Activated CD4-positive, alpha-beta memory T cell treated with anti-CD3 and anti-CD28 coated beads for 36 hours (primary cell): ENCODE measurements around the gene C19orf81. TPM values are rescaled to one million over a fixed set of nuclear protein-coding genes. Genes with fewer than 3 reads are reported as not detected.

Source experiments
- CTCF ChIA-PET: fragments of 350-600 bp; sonication (Branson Sonifier 250); formaldehyde crosslinking; loops from one replicate; lab custom pipeline; 2021; ENCODE audit warnings: antibody characterized with exemption, inconsistent platforms; lab: Charles Lee
- POLR2A ChIA-PET: fragments of 350-600 bp; sonication (Branson Sonifier 250); formaldehyde crosslinking; loops from one replicate; lab custom pipeline; 2021; ENCODE audit warnings: antibody characterized with exemption; lab: Charles Lee
- DNase-seq: peaks from one replicate; pipeline ENCODE4 v3.0.0-alpha.2; 2020
- H3K27ac Mint-ChIP-seq: one replicate; pipeline ENCODE4 v1.8.0; 2021; ENCODE audit warnings: mixed read lengths
- H3K27me3 Mint-ChIP-seq: one replicate; pipeline ENCODE4 v1.8.0; 2021; ENCODE audit warnings: mixed read lengths
- H3K36me3 Mint-ChIP-seq: one replicate; pipeline ENCODE4 v1.8.0; 2021; ENCODE audit warnings: mixed read lengths
- H3K4me1 Mint-ChIP-seq: one replicate; pipeline ENCODE4 v1.8.0; 2021; ENCODE audit warnings: low read depth, mixed read lengths
- H3K4me3 Mint-ChIP-seq: one replicate; pipeline ENCODE4 v1.8.0; 2021; ENCODE audit warnings: mild to moderate bottlenecking, mixed read lengths
- H3K9me3 Mint-ChIP-seq: one replicate; pipeline ENCODE4 v1.8.0; 2021; ENCODE audit warnings: mixed read lengths
- intact Hi-C: fragments of 100-400 bp; cut with micrococcal nuclease; formaldehyde crosslinking; loops from one replicate; pipeline ENCODE4 v1.15.1; 2023
- total RNA-seq, 2 experiments: library from RNA; stranded (reverse); gene quantifications; one replicate each; pipeline ENCODE4 v1.2.3, GENCODE V29; 2021

Gene C19orf81
- total RNA-seq, 2 experiments from 2014 or later = 0.69 TPM; not detected in 1

GRCh38 chr19:50651174-50651573 lies 1.9 kb downstream of the C19orf81 start:
- Mint-ChIP-seq H3K4me3 (no peak overlapping the region), H3K36me3 (no peaks in the 10 kb centered on the region), H3K27ac (no peak overlapping the region), H3K27me3 (peaks cover 46% of the 10 kb centered on the region), H3K4me1 (no peaks in the 10 kb centered on the region), H3K9me3 (peaks cover 5% of the 10 kb centered on the region)
- no peak for DNase-seq
- CTCF ChIA-PET = no interaction called here
- intact Hi-C loops = no loop called here
- POLR2A ChIA-PET = no interaction called here

GRCh38 chr19:50652722-50653121 lies 3.5 kb downstream of the C19orf81 start:
- Mint-ChIP-seq H3K36me3 (no peaks in the 10 kb centered on the region), H3K4me3 (no peak overlapping the region), H3K4me1 (peaks cover 7% of the 10 kb centered on the region), H3K9me3 (peaks cover 5% of the 10 kb centered on the region), H3K27me3 (peaks cover 55% of the 10 kb centered on the region), H3K27ac (no peak overlapping the region)
- DNase-seq = no peak
- CTCF ChIA-PET = no interaction called here
- POLR2A ChIA-PET = no interaction called here
- intact Hi-C loops = no loop called here

DNA sequence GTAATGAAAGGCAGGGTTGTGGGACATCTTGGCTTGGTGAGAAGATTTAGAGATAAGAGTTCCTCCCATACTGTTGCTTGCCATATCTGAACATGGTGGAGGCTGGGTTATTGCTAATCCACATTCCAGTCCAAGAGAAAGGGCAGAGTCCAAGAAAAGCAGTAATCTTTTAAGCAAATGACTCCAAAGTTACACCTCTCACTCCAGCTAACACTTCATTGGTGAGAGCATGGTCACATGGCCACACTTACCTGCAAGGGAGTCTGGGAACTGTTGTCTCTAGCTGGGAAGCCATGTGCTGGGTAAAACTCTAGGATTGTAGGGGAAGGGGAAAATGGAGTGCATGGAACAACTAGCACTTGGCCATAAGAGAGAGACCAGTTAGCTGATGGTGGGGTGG lies 5.6 kb downstream of the C19orf81 start:
- POLR2A ChIA-PET = no interaction called here
- Mint-ChIP-seq H3K27me3 (peaks cover 58% of the 10 kb centered on the region), H3K27ac (no peak overlapping the region), H3K36me3 (peaks cover 5% of the 10 kb centered on the region), H3K4me1 (peaks cover 17% of the 10 kb centered on the region), H3K4me3 (no peak overlapping the region), H3K9me3 (peaks cover 14% of the 10 kb centered on the region)
- DNase-seq = no peak
- intact Hi-C loops = loop anchor here (5.0 kb wide), 1 partner anchor 48 kb away; no protein-coding TSS in a partner anchor
- CTCF ChIA-PET = no interaction called here

GRCh38 chr19:50657222-50657669 lies 8.0 kb downstream of the C19orf81 start:
- ChIA-PET POLR2A (no interaction called here), CTCF (no interaction called here)
- DNase-seq = no peak
- intact Hi-C loops = loop anchor here (5.0 kb wide), 1 partner anchor 50 kb away; no protein-coding TSS in a partner anchor
- Mint-ChIP-seq H3K9me3 (peaks cover 14% of the 10 kb centered on the region), H3K27me3 (peaks cover 70% of the 10 kb centered on the region), H3K36me3 (peaks cover 5% of the 10 kb centered on the region), H3K27ac (no peak overlapping the region), H3K4me3 (no peak overlapping the region), H3K4me1 (peaks cover 17% of the 10 kb centered on the region)

DNA sequence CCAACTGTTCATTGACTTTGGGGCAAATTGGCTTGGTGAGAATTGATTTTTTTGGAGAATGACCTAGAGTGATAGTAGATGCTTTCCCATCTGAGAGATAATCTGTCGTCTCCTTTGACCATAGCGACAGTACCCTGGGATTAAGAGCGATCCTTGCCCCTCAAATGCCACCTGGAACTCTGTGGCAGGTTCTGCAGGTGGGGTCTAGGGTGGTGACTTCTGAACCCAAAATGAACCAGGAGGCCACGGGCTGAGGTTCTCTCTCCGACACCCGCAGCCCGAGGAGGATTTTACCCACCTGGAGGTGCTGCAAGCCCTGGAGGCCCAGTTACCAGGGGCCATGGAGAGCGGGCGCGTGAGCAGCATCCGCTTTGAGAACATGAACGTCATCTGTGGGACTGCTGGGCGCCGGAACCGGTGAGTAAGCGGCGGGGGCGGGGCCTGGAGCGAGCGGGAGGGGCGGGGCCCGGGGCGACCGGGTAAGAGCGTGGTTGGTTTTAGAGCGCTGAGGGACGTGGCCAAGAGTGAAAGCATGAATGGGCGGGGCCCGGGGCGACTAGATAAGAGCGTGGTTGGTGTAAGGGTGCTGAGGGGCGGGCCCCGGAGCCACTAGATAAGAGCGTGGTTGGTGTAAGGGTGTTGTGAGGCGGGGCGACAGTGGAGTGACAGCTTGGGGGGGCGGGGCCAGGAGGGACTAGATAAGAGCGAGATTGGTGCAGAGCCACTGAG lies 8.6 kb downstream of the C19orf81 start:
- peaks cover 5% of the 10 kb centered on the region for H3K36me3 Mint-ChIP-seq
- ChIA-PET POLR2A (interaction anchor here (0.7 kb wide), 1 partner anchor 147 kb away, joined by 3 read pairs; no protein-coding TSS in a partner anchor), CTCF (no interaction called here)
- intact Hi-C loops = loop anchor here (2.0 to 5.0 kb wide), 2 partner anchors 51 to 147 kb away; partner anchors contain the start of gene JOSD2
- peaks cover 14% of the 10 kb centered on the region for H3K9me3 Mint-ChIP-seq
- peaks cover 65% of the 10 kb centered on the region for H3K27me3 Mint-ChIP-seq
- H3K27ac Mint-ChIP-seq = peak overlapping the region; percentile 66
- DNase-seq = peak; percentile 94
- H3K4me3 Mint-ChIP-seq = peak overlapping the region; percentile 74
- H3K4me1 Mint-ChIP-seq = peaks cover 17% of the 10 kb centered on the region

- intact Hi-C loops = loop anchor here (2.0 to 5.0 kb wide), 2 partner anchors 51 to 148 kb away; partner anchors contain the start of gene JOSD2
- ChIA-PET CTCF (no interaction called here), POLR2A (interaction anchor here (0.7 kb wide), 1 partner anchor 146 kb away, joined by 3 read pairs; no protein-coding TSS in a partner anchor)
- peaks cover 5% of the 10 kb centered on the region for H3K36me3 Mint-ChIP-seq
- H3K27ac Mint-ChIP-seq = peak overlapping the region; percentile 66
- peak overlapping the region; percentile 74 for H3K4me3 Mint-ChIP-seq
- H3K4me1 Mint-ChIP-seq = peaks cover 17% of the 10 kb centered on the region
- peaks cover 65% of the 10 kb centered on the region for H3K27me3 Mint-ChIP-seq
- H3K9me3 Mint-ChIP-seq = peaks cover 14% of the 10 kb centered on the region
- peak; percentile 71 for DNase-seq
These were observed 9.4 kb downstream of the C19orf81 start for GRCh38 chr19:50658441-50659317.

GRCh38 chr19:50659318-50660087 lies 10.3 kb downstream of the C19orf81 start:
- intact Hi-C loops = loop anchor here (2.0 to 5.0 kb wide), 2 partner anchors 52 to 149 kb away; partner anchors contain the start of gene JOSD2
- CTCF ChIA-PET = interaction anchor here (1.2 kb wide), 1 partner anchor 10 kb away, joined by 4 read pairs; no protein-coding TSS in a partner anchor
- no peak overlapping the region for H3K4me3 Mint-ChIP-seq

DNA sequence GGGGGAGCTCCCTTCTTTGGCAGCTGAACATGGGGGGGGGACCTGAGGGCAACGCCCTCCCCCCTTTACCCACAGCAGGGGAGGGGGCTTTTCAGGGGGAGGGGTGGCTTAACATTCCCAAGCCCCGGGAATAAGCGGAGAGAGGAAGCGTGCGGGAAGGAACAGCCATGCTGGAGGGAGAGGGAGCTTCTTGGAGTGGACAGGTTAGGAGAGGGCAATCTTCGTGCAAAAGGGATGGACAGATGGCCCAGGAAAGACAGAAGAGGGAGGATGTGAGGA lies 10.8 kb downstream of the C19orf81 start:
- ChIA-PET CTCF (interaction anchor here (1.2 kb wide), 1 partner anchor 10 kb away, joined by 4 read pairs; no protein-coding TSS in a partner anchor), POLR2A (no interaction called here)
- peaks cover 63% of the 10 kb centered on the region for H3K27me3 Mint-ChIP-seq
- H3K27ac Mint-ChIP-seq = no peak overlapping the region
- no peak for DNase-seq
- peaks cover 10% of the 10 kb centered on the region for H3K9me3 Mint-ChIP-seq
- intact Hi-C loops = no loop called here
- H3K4me3 Mint-ChIP-seq = no peak overlapping the region
- H3K36me3 Mint-ChIP-seq = peaks cover 5% of the 10 kb centered on the region
- peaks cover 17% of the 10 kb centered on the region for H3K4me1 Mint-ChIP-seq

More at GRCh38 chr19:50659318-50660087, 10.3 kb downstream of the C19orf81 start:
- H3K9me3 Mint-ChIP-seq = peaks cover 14% of the 10 kb centered on the region
- POLR2A ChIA-PET = no interaction called here
- peaks cover 17% of the 10 kb centered on the region for H3K4me1 Mint-ChIP-seq
- DNase-seq = no peak
- H3K36me3 Mint-ChIP-seq = peaks cover 5% of the 10 kb centered on the region
- peaks cover 64% of the 10 kb centered on the region for H3K27me3 Mint-ChIP-seq
- no peak overlapping the region for H3K27ac Mint-ChIP-seq

GRCh38 chr19:50661023-50661422 lies 11.8 kb downstream of the C19orf81 start:
- H3K4me1 Mint-ChIP-seq = peaks cover 17% of the 10 kb centered on the region
- peaks cover 8% of the 10 kb centered on the region for H3K9me3 Mint-ChIP-seq
- H3K4me3 Mint-ChIP-seq = no peak overlapping the region
- intact Hi-C loops = no loop called here
- ChIA-PET CTCF (interaction anchor here (1.2 kb wide), 1 partner anchor 9 kb away, joined by 4 read pairs; no protein-coding TSS in a partner anchor), POLR2A (no interaction called here)
- no peak overlapping the region for H3K27ac Mint-ChIP-seq
- no peak for DNase-seq
- peaks cover 5% of the 10 kb centered on the region for H3K36me3 Mint-ChIP-seq
- H3K27me3 Mint-ChIP-seq = peaks cover 56% of the 10 kb centered on the region

GRCh38 chr19:50661766-50662650 lies 12.8 kb downstream of the C19orf81 start:
- DNase-seq = no peak
- H3K27me3 Mint-ChIP-seq = peaks cover 48% of the 10 kb centered on the region
- CTCF ChIA-PET = no interaction called here
- POLR2A ChIA-PET = no interaction called here
- peaks cover 5% of the 10 kb centered on the region for H3K36me3 Mint-ChIP-seq
- H3K9me3 Mint-ChIP-seq = peaks cover 8% of the 10 kb centered on the region
- intact Hi-C loops = no loop called here
- no peak overlapping the region for H3K4me3 Mint-ChIP-seq
- H3K27ac Mint-ChIP-seq = no peak overlapping the region
- H3K4me1 Mint-ChIP-seq = peaks cover 17% of the 10 kb centered on the region
